Measurements from ENCODE around the gene TIMM8A. TPM values are rescaled to one million over a fixed set of nuclear protein-coding genes. Genes with fewer than 3 reads are reported as not detected.
A peak's percentile ranks its signal among the peaks of the same experiment; 100 is the strongest.
"Not testable (repeated sequence)": the region's sequence is repeated elsewhere in the genome, so short reads cannot be mapped to it uniquely, and the experiment has no call there.

Gene TIMM8A
- total and polyA plus RNA-seq, 9 donors = 3.1 to 14.0 (median 11.2) TPM

GRCh38 chrX:101362116-101362515 lies 13.6 kb upstream of the TIMM8A start:
- 51% methylated on average over 2 of the region's 3 CpGs for WGBS (ENCODE audit: insufficient coverage)
- Histone ChIP-seq H3K27me3 (ENCODE audit: control insufficient read depth, insufficient read depth, low read length) (peaks cover 25% of the 10 kb centered on the region), H3K4me3 (ENCODE audit: low read length) (no peak overlapping the region), H3K27ac (ENCODE audit: low read length) (no peak overlapping the region), H3K36me3 (ENCODE audit: control insufficient read depth, insufficient read depth, low read length) (no peaks in the 10 kb centered on the region), H3K4me1 (ENCODE audit: control insufficient read depth, insufficient read depth, low read length) (no peaks in the 10 kb centered on the region), H3K9me3 (replicated peaks; ENCODE audit: control insufficient read depth, low read depth, low read length) (no peaks in the 10 kb centered on the region)
- DNase-seq = no peak

DNA sequence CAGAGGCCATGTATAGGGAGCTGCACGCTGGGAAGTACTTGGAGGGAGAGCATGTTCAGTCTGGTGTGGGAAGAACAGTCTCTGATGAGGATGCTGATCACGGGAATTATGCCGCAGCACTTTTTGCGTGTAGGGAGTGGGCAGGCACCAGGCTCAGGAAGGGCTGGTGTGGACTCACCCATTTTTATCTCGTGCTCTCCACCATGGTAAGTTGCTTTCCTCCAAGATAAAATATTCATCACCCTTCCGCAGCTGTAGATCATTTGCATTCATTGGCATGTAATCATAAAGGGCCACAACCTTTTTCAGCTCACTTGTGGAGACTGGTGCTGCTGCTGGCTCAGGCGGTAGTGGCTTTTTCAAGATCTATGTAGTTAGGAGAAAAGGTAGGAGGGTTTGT lies 11.8 kb upstream of the TIMM8A start:
- Histone ChIP-seq H3K36me3 (ENCODE audit: control insufficient read depth, insufficient read depth, low read length) (no peaks in the 10 kb centered on the region), H3K4me1 (ENCODE audit: control insufficient read depth, insufficient read depth, low read length) (no peaks in the 10 kb centered on the region), H3K9me3 (replicated peaks; ENCODE audit: control insufficient read depth, low read depth, low read length) (no peaks in the 10 kb centered on the region), H3K27ac (ENCODE audit: low read length) (no peak overlapping the region), H3K27me3 (ENCODE audit: control insufficient read depth, insufficient read depth, low read length) (peaks cover 29% of the 10 kb centered on the region), H3K4me3 (ENCODE audit: low read length) (no peak overlapping the region)
- 52% methylated on average over 6 of the region's 7 CpGs for WGBS (ENCODE audit: insufficient coverage)
- DNase-seq = no peak

DNA sequence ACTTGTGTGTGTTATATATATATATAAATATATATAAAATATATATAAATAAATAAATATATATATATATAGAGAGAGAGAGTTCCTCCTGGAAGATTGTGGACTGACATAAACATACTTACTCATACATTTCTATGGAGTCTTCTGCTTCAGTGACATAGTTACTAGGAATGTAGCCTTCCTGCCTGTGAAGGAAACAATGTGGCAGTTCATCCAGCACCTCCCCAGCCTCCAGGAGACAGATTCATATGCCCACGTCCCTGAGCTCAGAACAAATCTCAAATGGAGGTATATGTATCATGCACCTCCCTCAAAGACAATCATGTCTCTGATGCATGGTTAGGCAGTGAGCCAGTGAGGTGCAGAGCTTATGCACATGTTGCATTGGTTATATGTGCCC lies 11.4 kb upstream of the TIMM8A start:
- DNase-seq = no peak
- Histone ChIP-seq H3K36me3 (ENCODE audit: control insufficient read depth, insufficient read depth, low read length) (no peaks in the 10 kb centered on the region), H3K9me3 (replicated peaks; ENCODE audit: control insufficient read depth, low read depth, low read length) (no peaks in the 10 kb centered on the region), H3K4me3 (ENCODE audit: low read length) (no peak overlapping the region), H3K27ac (ENCODE audit: low read length) (no peak overlapping the region), H3K4me1 (ENCODE audit: control insufficient read depth, insufficient read depth, low read length) (no peaks in the 10 kb centered on the region), H3K27me3 (ENCODE audit: control insufficient read depth, insufficient read depth, low read length) (peaks cover 28% of the 10 kb centered on the region)
- no CpG with 5 or more reads among the region's 1 CpG for WGBS (ENCODE audit: insufficient coverage)

- Histone ChIP-seq H3K27me3 (ENCODE audit: control insufficient read depth, insufficient read depth, low read length) (peaks cover 24% of the 10 kb centered on the region), H3K27ac (ENCODE audit: low read length) (no peak overlapping the region), H3K9me3 (replicated peaks; ENCODE audit: control insufficient read depth, low read depth, low read length) (no peaks in the 10 kb centered on the region), H3K4me1 (ENCODE audit: control insufficient read depth, insufficient read depth, low read length) (no peaks in the 10 kb centered on the region), H3K4me3 (ENCODE audit: low read length) (no peak overlapping the region), H3K36me3 (ENCODE audit: control insufficient read depth, insufficient read depth, low read length) (no peaks in the 10 kb centered on the region)
- 0% methylated on average over 1 of the region's 5 CpGs for WGBS (ENCODE audit: insufficient coverage)
- DNase-seq = no peak
Measured at GRCh38 chrX:101357166-101357795, 8.7 kb upstream of the TIMM8A start.

GRCh38 chrX:101349193-101349562 lies 636 bp upstream of the TIMM8A start:
- H3K27ac ChIP-seq (ENCODE audit: low read length) = peak overlapping the region; percentile 88
- peaks cover 17% of the 10 kb centered on the region for H3K27me3 ChIP-seq (ENCODE audit: control insufficient read depth, insufficient read depth, low read length)
- no peaks in the 10 kb centered on the region for H3K36me3 ChIP-seq (ENCODE audit: control insufficient read depth, insufficient read depth, low read length)
- 21% methylated on average over 2 of the region's 4 CpGs for WGBS (ENCODE audit: insufficient coverage)
- no peaks in the 10 kb centered on the region for H3K9me3 ChIP-seq (replicated peaks; ENCODE audit: control insufficient read depth, low read depth, low read length)
- DNase-seq = no peak
- H3K4me3 ChIP-seq (ENCODE audit: low read length) = peak overlapping the region; percentile 78
- no peaks in the 10 kb centered on the region for H3K4me1 ChIP-seq (ENCODE audit: control insufficient read depth, insufficient read depth, low read length)

DNA sequence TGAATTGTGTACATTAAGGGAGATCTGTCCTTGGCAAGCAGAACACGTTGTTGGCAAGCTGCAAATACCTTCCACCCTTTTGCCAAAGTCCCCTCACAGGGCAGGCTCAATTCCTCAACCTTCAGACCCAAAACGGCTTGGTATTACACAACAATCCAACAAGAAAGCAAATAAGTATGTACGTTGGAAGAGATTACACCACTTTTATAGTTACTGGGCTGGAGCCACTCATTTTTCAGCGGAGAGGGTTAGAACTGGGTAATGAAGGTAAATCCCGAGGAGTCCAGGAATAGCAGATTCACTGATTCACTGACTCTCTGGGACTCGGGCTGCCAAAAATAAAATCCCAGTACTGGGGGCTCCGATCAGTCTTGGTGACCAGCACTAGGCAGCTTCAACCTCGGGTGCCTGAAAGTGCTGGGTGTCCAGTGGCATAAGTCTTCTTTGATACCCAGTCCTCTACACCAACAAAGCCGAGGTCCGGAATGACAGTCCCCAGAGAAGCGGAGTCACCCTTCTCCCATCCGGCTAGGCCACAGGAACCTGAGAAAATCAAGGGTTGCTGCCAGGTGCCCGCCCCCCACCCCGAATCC lies 587 bp downstream of the TIMM8A start:
- H3K27me3 ChIP-seq (ENCODE audit: control insufficient read depth, insufficient read depth, low read length) = peaks cover 15% of the 10 kb centered on the region
- DNase-seq = peak; percentile 12
- no peaks in the 10 kb centered on the region for H3K36me3 ChIP-seq (ENCODE audit: control insufficient read depth, insufficient read depth, low read length)
- H3K27ac ChIP-seq (ENCODE audit: low read length) = peak overlapping the region; percentile 29
- peak overlapping the region; percentile 78 for H3K4me3 ChIP-seq (ENCODE audit: low read length)
- H3K4me1 ChIP-seq (ENCODE audit: control insufficient read depth, insufficient read depth, low read length) = no peaks in the 10 kb centered on the region
- WGBS (ENCODE audit: insufficient coverage) = 55% methylated on average over 8 of the region's 14 CpGs
- H3K9me3 ChIP-seq (replicated peaks; ENCODE audit: control insufficient read depth, low read depth, low read length) = no peaks in the 10 kb centered on the region

- H3K27ac ChIP-seq (ENCODE audit: low read length) = no peak overlapping the region
- WGBS (ENCODE audit: insufficient coverage) = 95% methylated on average over 4 of the region's 4 CpGs
- H3K4me1 ChIP-seq (ENCODE audit: control insufficient read depth, insufficient read depth, low read length) = no peaks in the 10 kb centered on the region
- DNase-seq = no peak
- no peaks in the 10 kb centered on the region for H3K27me3 ChIP-seq (ENCODE audit: control insufficient read depth, insufficient read depth, low read length)
- H3K9me3 ChIP-seq (replicated peaks; ENCODE audit: control insufficient read depth, low read depth, low read length) = peaks cover 2% of the 10 kb centered on the region
- H3K4me3 ChIP-seq (ENCODE audit: low read length) = no peak overlapping the region
- no peaks in the 10 kb centered on the region for H3K36me3 ChIP-seq (ENCODE audit: control insufficient read depth, insufficient read depth, low read length)
Measured at GRCh38 chrX:101337776-101338271, 10.7 kb downstream of the TIMM8A start.

- WGBS (ENCODE audit: insufficient coverage) = no CpG with 5 or more reads among the region's 7 CpGs
- H3K27me3 ChIP-seq (ENCODE audit: control insufficient read depth, insufficient read depth, low read length); H3K4me3 ChIP-seq (ENCODE audit: low read length); H3K4me1 ChIP-seq (ENCODE audit: control insufficient read depth, insufficient read depth, low read length); H3K27ac ChIP-seq (ENCODE audit: low read length); H3K36me3 ChIP-seq (ENCODE audit: control insufficient read depth, insufficient read depth, low read length); DNase-seq; H3K9me3 ChIP-seq (replicated peaks; ENCODE audit: control insufficient read depth, low read depth, low read length): not testable (repeated sequence)
Measured at GRCh38 chrX:101334310-101334709, 14.2 kb downstream of the TIMM8A start.

DNA sequence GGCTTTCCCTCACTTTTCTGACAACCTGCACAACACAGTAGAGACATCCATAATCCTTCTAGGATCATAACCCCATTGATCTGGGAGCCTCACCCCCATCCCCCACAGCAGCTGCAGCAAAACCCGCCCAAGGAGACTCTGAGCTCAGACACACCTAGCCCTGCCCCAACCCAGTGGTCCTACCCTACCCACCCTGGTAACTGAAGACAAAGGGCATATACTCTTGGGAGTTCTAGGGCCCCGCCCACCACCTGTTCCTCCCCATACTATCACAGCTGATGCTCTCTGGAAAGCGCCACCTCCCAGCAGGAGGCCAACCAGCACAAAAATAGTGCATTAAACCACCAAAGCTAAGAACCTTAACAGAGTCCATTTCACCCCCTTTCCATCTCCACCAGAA lies 21.9 kb downstream of the TIMM8A start:
- not testable (repeated sequence) for H3K36me3 ChIP-seq (ENCODE audit: control insufficient read depth, insufficient read depth, low read length); H3K27me3 ChIP-seq (ENCODE audit: control insufficient read depth, insufficient read depth, low read length); H3K4me3 ChIP-seq (ENCODE audit: low read length); DNase-seq; H3K27ac ChIP-seq (ENCODE audit: low read length); H3K4me1 ChIP-seq (ENCODE audit: control insufficient read depth, insufficient read depth, low read length); H3K9me3 ChIP-seq (replicated peaks; ENCODE audit: control insufficient read depth, low read depth, low read length)
- 63% methylated on average over 3 of the region's 3 CpGs for WGBS (ENCODE audit: insufficient coverage)

GRCh38 chrX:101303790-101304189 lies 44.8 kb downstream of the TIMM8A start:
- DNase-seq = no peak
- H3K9me3 ChIP-seq (replicated peaks; ENCODE audit: control insufficient read depth, low read depth, low read length) = no peaks in the 10 kb centered on the region
- no CpG with 5 or more reads among the region's 1 CpG for WGBS (ENCODE audit: insufficient coverage)

More at GRCh38 chrX:101303790-101304189, 44.8 kb downstream of the TIMM8A start:
- Histone ChIP-seq H3K36me3 (ENCODE audit: control insufficient read depth, insufficient read depth, low read length) (no peaks in the 10 kb centered on the region), H3K27ac (ENCODE audit: low read length) (no peak overlapping the region), H3K27me3 (ENCODE audit: control insufficient read depth, insufficient read depth, low read length) (peaks cover 4% of the 10 kb centered on the region), H3K4me3 (ENCODE audit: low read length) (no peak overlapping the region), H3K4me1 (ENCODE audit: control insufficient read depth, insufficient read depth, low read length) (no peaks in the 10 kb centered on the region)

Measured in muscle of leg (tissue), 11 donors.